Frontal cortex (tissue), 4 donors: ENCODE results near the gene OASL. TPM values are rescaled to one million over a fixed set of nuclear protein-coding genes. Genes with fewer than 3 reads are reported as not detected.
"Not testable (repeated sequence)": the region's sequence is repeated elsewhere in the genome, so short reads cannot be mapped to it uniquely, and the experiment has no call there.

Experiments
- DNase-seq, 2 donors: peaks; one replicate each; pipeline ENCODE4 v3.0.0; 2012; ENCODE audit warnings: low spot score in 2 of 2
- FAIRE-seq: peaks from 2 replicates; lab custom pipeline; 2012; peaks lifted over from hg19 to GRCh38; lab: Jason Lieb, UNC
- total RNA-seq: library from RNA; depleted of rRNA; stranded (reverse); fragments of >200 nt; gene quantifications from one replicate; pipeline ENCODE4 v1.2.3, GENCODE V29; 2014
- donor health status: control.
- donor health status: control.
- donor health status: control.

OASL gene, protein sequence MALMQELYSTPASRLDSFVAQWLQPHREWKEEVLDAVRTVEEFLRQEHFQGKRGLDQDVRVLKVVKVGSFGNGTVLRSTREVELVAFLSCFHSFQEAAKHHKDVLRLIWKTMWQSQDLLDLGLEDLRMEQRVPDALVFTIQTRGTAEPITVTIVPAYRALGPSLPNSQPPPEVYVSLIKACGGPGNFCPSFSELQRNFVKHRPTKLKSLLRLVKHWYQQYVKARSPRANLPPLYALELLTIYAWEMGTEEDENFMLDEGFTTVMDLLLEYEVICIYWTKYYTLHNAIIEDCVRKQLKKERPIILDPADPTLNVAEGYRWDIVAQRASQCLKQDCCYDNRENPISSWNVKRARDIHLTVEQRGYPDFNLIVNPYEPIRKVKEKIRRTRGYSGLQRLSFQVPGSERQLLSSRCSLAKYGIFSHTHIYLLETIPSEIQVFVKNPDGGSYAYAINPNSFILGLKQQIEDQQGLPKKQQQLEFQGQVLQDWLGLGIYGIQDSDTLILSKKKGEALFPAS
- not detected for total RNA-seq

DNA sequence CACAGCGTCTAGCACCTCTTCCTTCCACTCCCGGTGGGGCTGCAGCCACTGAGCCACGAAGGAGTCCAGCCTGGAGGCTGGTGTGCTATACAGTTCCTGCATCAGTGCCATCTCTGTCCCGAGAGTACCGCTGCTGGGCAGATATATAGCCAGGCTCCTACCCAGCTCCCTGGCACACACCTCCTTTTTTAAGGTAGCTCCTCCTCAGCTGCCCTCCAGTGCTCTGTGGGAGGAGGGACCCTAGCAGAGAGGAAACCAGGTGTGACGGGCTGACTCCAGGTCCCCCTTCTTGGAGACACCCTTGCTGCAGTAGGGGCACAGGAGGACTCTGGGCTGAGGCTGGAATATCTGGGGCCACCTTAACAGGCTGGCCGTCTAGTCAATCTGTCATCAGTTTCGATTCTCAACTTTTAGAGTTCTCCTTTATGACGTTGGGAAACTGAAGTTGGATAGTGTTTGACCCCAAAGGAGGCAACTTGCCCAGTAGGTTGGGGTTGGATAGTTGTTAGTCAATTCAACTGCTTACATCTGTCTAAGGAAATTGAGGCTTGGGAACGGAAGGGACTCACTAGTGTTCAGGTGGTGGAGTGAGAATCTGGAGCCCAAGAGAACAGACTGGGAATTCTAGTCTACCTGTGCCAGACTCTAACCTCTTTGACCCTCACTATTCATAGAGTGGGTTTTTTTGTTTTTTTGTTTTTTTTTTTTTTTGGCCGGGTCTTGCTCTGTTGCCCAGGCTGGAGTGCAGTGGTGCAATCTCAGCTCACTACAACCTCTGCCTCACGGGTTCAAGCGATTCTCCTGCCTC is at the start of gene OASL:
Gene OASL, minus strand, starts transcription at position 386 of the 808 bp plus-strand sequence. Its CDS starts 275 bp downstream, at position 111.
- no peak for FAIRE-seq
- DNase-seq, result peak in 1 of 2 donors; percentile 42

GRCh38 chr12:121088195-121088585 is 49.1 kb upstream of the OASL start:
- no peak for FAIRE-seq

DNA sequence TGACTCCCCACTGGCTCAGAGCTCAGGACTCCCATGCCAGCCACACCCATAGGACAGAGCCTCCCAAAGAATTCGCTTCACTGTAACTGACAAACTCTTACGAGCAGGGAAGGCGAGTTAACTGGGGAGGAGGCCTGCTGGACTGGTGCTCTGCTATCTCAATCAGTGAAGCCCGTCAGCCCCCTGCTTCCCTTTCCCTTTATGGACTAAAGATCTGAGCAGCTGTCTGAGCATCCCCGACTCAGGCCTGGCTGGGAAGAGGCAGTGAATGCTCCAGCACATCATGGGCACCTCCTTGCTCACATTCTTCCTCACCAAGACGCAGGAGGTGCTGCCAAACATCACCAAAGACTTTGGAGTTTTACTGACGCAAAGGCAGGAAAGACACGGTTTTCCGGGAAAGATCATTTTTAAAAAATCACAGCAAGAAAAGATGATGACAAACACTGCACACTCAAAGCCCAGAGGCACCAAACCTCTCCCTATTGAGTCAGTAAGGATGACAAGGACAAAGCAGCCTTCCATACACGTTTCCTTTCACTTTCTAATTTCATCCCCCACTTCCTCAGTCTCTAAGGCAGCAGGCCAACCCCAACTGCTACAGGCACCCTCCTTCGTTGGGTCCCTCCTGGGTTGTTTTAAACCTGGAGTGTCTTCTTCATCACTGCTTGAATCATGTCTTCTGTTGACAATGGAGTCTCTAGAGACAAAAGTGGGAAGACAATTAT is 48.6 kb upstream of the OASL start:
- DNase-seq (no peak), FAIRE-seq (no peak)

More at GRCh38 chr12:121088195-121088585, 49.1 kb upstream of the OASL start:
- no peak for DNase-seq

DNA sequence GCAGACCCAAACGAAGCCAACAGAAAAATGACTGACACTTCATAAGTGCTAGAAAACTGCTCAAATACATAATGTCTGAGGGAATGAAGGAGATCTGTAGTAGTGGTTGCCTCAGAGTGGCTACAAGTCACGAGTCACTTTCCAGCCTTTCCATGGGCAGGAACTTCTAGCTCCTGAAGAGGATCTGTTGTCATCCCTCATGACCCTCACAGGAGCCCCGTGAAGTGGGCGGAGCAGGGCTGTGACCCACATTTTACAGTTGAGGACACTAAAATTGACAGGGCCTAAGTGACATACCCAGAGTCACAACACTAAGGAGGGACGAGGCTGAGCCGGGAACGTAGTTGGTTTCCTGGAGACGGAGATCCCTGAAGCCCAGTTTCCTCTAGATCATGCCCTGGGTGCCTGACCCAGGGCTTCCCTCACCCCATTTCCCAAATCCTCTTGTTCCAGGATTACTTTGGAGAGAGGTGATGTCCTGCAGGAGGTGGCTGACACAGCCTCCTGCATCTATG is 47.8 kb upstream of the OASL start:
- FAIRE-seq, result no peak

GRCh38 chr12:121085506-121086353 is 46.7 kb upstream of the OASL start:
- FAIRE-seq, result no peak
- no peak for DNase-seq

More for the DNA sequence above, 47.8 kb upstream of the OASL start:
- DNase-seq, result no peak

- FAIRE-seq (no peak), DNase-seq (no peak)
Observed at GRCh38 chr12:121085069-121085468, 46.0 kb upstream of the OASL start.

GRCh38 chr12:121084229-121084628 is 45.2 kb upstream of the OASL start:
- DNase-seq, result no peak
- FAIRE-seq, result no peak

GRCh38 chr12:121080909-121081308 is 41.9 kb upstream of the OASL start:
- DNase-seq (no peak), FAIRE-seq (no peak)

DNA sequence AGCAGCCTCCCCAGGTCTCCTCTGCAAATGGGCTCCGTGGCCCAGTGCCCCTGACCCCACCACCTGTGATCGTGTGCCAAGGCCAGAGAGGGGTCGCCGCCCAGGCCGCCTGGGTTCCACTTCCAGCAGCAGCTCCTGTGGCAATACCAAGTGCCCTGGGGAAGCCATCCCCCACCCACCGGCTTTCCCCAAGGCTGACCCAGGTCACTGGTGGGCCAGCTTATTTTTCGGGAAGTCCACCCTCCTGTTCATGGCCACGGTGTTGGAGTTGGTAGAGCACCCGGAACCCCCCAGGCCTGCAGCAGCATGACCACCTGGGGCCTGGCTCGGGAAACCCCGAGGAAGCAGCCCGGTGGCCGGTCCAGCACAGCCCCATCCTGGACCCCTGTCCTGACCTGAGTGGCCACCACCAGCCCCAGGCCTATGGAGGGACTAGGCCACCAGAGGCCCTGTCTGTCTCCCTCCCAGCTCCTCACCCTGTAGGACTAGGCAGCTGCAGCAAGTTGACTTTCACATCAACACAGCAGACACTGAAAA is 40.8 kb upstream of the OASL start:
- DNase-seq (no peak), FAIRE-seq (no peak)

DNA sequence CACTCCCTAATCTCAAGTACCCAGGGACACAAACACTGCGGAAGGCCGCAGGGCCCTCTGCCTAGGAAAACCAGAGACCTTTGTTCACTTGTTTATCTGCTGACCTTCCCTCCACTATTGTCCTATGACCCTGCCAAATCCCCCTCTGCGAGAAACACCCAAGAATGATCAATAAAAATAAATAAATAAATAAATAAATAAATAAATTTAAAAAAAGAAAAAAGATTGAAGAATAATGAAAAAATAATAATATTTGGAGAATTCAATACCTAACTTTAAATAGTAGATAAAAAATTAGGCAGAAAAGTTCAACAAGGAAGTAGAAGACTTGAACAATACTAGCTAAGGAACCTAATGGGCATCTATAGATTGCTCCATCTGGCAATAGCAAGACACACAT is 38.4 kb upstream of the OASL start:
- DNase-seq, FAIRE-seq: not testable (repeated sequence)

DNA sequence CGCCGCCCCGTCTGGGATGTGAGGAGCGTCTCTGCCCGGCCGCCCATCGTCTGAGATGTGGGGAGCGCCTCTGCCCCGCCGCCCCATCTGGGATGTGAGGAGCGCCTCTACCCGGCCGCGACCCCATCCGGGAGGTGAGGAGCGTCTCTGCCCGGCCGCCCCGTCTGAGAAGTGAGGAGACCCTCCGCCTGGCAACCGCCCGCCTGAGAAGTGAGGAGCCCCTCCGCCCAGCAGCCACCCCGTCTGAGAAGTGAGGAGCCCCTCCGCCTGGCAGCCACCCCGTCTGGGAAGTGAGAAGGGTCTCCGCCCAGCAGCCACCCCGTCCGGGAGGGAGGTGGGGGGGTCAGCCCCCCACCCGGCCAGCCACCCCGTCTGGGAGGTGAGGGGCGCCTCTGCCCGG is 36.9 kb upstream of the OASL start:
- FAIRE-seq, DNase-seq: not testable (repeated sequence)

DNA sequence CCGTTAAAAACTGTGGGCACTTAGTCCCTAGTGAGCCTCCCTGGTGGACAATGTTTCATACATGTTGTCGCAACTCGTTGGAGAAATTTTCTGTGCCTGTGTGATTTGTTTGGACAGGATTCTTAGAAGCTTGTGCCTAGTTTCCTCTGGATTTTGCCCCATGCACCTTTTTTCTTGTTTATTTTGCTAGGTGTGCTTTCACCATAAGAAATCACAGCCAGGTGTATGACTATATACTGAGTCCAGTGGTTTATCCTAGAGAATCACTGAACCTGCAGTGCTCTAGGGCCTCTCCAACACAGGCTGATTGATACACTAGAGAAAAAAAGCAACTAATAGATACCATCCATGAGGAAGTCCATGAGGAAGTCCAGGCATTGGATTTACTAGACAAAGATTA is 33.1 kb upstream of the OASL start:
- no peak for FAIRE-seq
- no peak for DNase-seq

- DNase-seq (no peak), FAIRE-seq (no peak)
Observed at GRCh38 chr12:121069206-121069605, 30.2 kb upstream of the OASL start.

- no peak for DNase-seq
- no peak for FAIRE-seq
Observed at GRCh38 chr12:121065345-121065744, 26.3 kb upstream of the OASL start.

- FAIRE-seq, DNase-seq: not testable (repeated sequence)
Observed at GRCh38 chr12:121064586-121064985, 25.5 kb upstream of the OASL start.

- FAIRE-seq (no peak), DNase-seq (no peak)
Observed at GRCh38 chr12:121064116-121064515, 25.1 kb upstream of the OASL start.

DNA sequence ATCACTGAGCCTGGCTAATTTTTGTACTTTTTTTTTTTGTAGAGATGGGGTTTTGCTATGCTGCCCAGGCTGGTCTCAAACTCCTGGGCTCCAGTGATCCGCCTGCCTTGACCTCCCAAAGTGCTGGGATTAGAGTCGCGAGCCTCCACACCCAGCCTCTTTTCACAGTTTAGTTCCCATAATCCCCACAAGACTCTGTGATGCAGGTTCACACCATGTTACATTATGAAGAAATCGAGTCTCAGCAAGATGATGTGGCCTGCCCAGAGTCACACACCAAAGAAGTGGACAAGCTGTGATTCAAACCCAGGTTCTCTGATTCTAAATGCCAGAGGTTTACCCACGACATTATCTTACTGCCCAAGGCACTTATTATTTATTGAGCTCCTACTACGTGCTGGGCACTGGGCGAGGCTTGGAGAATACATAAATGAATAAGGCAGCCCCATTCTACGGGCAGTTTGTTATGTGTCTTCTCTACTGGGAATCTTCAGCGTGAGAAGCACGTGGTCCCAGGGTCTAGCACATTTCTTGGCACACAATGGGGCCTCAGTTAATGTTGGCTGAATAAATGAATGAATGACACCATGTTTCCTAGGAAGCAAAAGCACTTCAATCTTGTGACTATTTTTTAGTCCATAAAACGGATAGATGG is 23.5 kb upstream of the OASL start:
- DNase-seq, result no peak
- no peak for FAIRE-seq

- FAIRE-seq (peak; percentile 6), DNase-seq (peak in 1 of 2 donors; percentile 28)
Observed at GRCh38 chr12:121061831-121062230, 22.8 kb upstream of the OASL start.
